A549 (cell line): Measurements from ENCODE around the gene E2F2.

Source experiments
- CBX2 ChIP-seq: fragments of 200-600 bp; sonication (generic); IDR thresholded peaks from 2 replicates; pipeline ENCODE4 v1.6.1; 2016; ENCODE audit warnings: low read depth, mild to moderate bottlenecking, borderline replicate concordance
- CHD4 ChIP-seq: fragments of 200-600 bp; sonication (generic); IDR thresholded peaks from 2 replicates; pipeline ENCODE4 v1.6.1; 2016; ENCODE audit warnings: antibody characterized with exemption, mild to moderate bottlenecking, borderline replicate concordance
- CTCF ChIP-seq: fragments of >200 bp; sonication (Bioruptor Twin); formaldehyde crosslinking; IDR thresholded peaks from 3 replicates; pipeline ENCODE4 v1.5.1; 2016
- ESRRA ChIP-seq: fragments of 150-350 bp; IDR thresholded peaks from 2 replicates; pipeline ENCODE4 v1.6.1; 2014; ENCODE audit warnings: mild to moderate bottlenecking, low read length, borderline replicate concordance
- JUNB ChIP-seq: fragments of >200 bp; sonication (Bioruptor Twin); formaldehyde crosslinking; IDR thresholded peaks from 2 replicates; pipeline ENCODE4 v1.6.1; 2016
- POLR2A ChIP-seq: IDR thresholded peaks from 2 replicates; pipeline ENCODE4 v1.6.1; 2012; ENCODE audit warnings: mild to moderate bottlenecking, low read length
- POLR2AphosphoS2 ChIP-seq: conservative IDR thresholded peaks from 2 replicates; pipeline ENCODE4 v1.6.1; 2012; ENCODE audit warnings: low read length, improper control_type of control experiment, inconsistent platforms
- SREBF2 ChIP-seq: fragments of 450-650 bp; IDR thresholded peaks from 2 replicates; pipeline ENCODE4 v1.6.1; 2014; ENCODE audit warnings: mild to moderate bottlenecking, moderate library complexity

- TF ChIP-seq CTCF (peak; percentile 26), POLR2A (peak; percentile 30), JUNB (no peak), CBX2 (no peak), POLR2AphosphoS2 (no peak), SREBF2 (no peak), ESRRA (no peak), CHD4 (no peak)
Measured at GRCh38 chr1:23554481-23555269, 23.6 kb upstream of the E2F2 start.
